Activated T-cell treated with anti-CD3 and anti-CD28 coated beads, Interleukin-2, amount 50 U/mL, for 72 hours (primary cell): ENCODE data around the gene CLCN4. TPM values are rescaled to one million over a fixed set of nuclear protein-coding genes. Genes with fewer than 3 reads are reported as not detected.

ENCODE experiments used
- ATAC-seq, 2 donors: fragments of 150-1000 bp; cut with Tn5 transposase; replicated peaks in 1 of 2; 2 replicates each; pipeline ENCODE4 v1.10.0; 2021; ENCODE audit warnings: moderate library complexity in 2 of 2, mild to moderate bottlenecking in 1 of 2
- DNase-seq, 2 donors: peaks; one replicate each; pipeline ENCODE4 v3.0.0; 2021 to 2022; ENCODE audit warnings: mixed read lengths in 1 of 2
- H3K27ac Mint-ChIP-seq: one replicate; pipeline ENCODE4 v1.8.0; 2022; ENCODE audit warnings: mild to moderate bottlenecking, moderate library complexity, mixed read lengths
- H3K27me3 Mint-ChIP-seq: one replicate; pipeline ENCODE4 v1.8.0; 2022; ENCODE audit warnings: low read depth, mixed read lengths
- H3K36me3 Mint-ChIP-seq, 2 donors: one replicate each; pipeline ENCODE4 v1.8.0; 2022; ENCODE audit warnings: mixed read lengths in 2 of 2, mild to moderate bottlenecking in 1 of 2; ENCODE audit not compliant: insufficient read depth in 2 of 2
- H3K4me1 Mint-ChIP-seq: one replicate; pipeline ENCODE4 v1.8.0; 2022; ENCODE audit warnings: low read depth, mixed read lengths
- H3K4me3 Mint-ChIP-seq, 2 donors: one replicate each; pipeline ENCODE4 v1.8.0; 2022; ENCODE audit warnings: mild to moderate bottlenecking in 2 of 2, mixed read lengths in 2 of 2, moderate library complexity in 2 of 2
- H3K9me3 Mint-ChIP-seq, 2 donors: one replicate each; pipeline ENCODE4 v1.8.0; 2022; ENCODE audit warnings: mixed read lengths in 2 of 2
- total RNA-seq, 2 donors: library from RNA; stranded (reverse); gene quantifications; one replicate each; pipeline ENCODE4 v1.2.3, GENCODE V29; 2022

CLCN4 gene
- total RNA-seq, 2 donors from 2014 or later, result 0.02 to 0.19 TPM

GRCh38 chrX:10195947-10196346 lies 39.2 kb downstream of the CLCN4 start:
- H3K4me1 Mint-ChIP-seq, result no peaks in the 10 kb centered on the region
- DNase-seq (no peak), ATAC-seq (no peak)
- no peaks in the 10 kb centered on the region for H3K36me3 Mint-ChIP-seq
- H3K9me3 Mint-ChIP-seq, result no peaks in the 10 kb centered on the region
- peaks cover 42% of the 10 kb centered on the region for H3K27me3 Mint-ChIP-seq
- no peak overlapping the region for H3K4me3 Mint-ChIP-seq
- no peak overlapping the region for H3K27ac Mint-ChIP-seq

GRCh38 chrX:10197279-10198210 lies 40.8 kb downstream of the CLCN4 start:
- Mint-ChIP-seq H3K27me3 (peaks cover 36% of the 10 kb centered on the region), H3K36me3 (no peaks in the 10 kb centered on the region), H3K4me3 (no peak overlapping the region), H3K9me3 (no peaks in the 10 kb centered on the region), H3K27ac (no peak overlapping the region), H3K4me1 (no peaks in the 10 kb centered on the region)
- ATAC-seq, result no peak
- DNase-seq, result no peak

- Mint-ChIP-seq H3K9me3 (no peaks in the 10 kb centered on the region), H3K4me1 (no peaks in the 10 kb centered on the region), H3K4me3 (no peak overlapping the region), H3K27me3 (peaks cover 28% of the 10 kb centered on the region), H3K36me3 (no peaks in the 10 kb centered on the region), H3K27ac (no peak overlapping the region)
- DNase-seq, result no peak
- ATAC-seq, result no peak
Observed at GRCh38 chrX:10198254-10198653, 41.5 kb downstream of the CLCN4 start.

GRCh38 chrX:10199212-10199611 lies 42.4 kb downstream of the CLCN4 start:
- no peak for ATAC-seq
- H3K4me1 Mint-ChIP-seq, result no peaks in the 10 kb centered on the region
- H3K9me3 Mint-ChIP-seq, result no peaks in the 10 kb centered on the region
- peaks cover 22% of the 10 kb centered on the region for H3K27me3 Mint-ChIP-seq
- no peak for DNase-seq
- H3K27ac Mint-ChIP-seq, result no peak overlapping the region
- H3K4me3 Mint-ChIP-seq, result no peak overlapping the region
- no peaks in the 10 kb centered on the region for H3K36me3 Mint-ChIP-seq

- ATAC-seq, result no peak
- Mint-ChIP-seq H3K36me3 (no peaks in the 10 kb centered on the region), H3K4me1 (no peaks in the 10 kb centered on the region), H3K4me3 (no peak overlapping the region), H3K9me3 (no peaks in the 10 kb centered on the region), H3K27me3 (peaks cover 10% of the 10 kb centered on the region), H3K27ac (no peak overlapping the region)
- DNase-seq, result no peak
Observed at GRCh38 chrX:10203617-10204016, 46.8 kb downstream of the CLCN4 start.

GRCh38 chrX:10206317-10206716 lies 49.5 kb downstream of the CLCN4 start:
- Mint-ChIP-seq H3K27me3 (peaks cover 10% of the 10 kb centered on the region), H3K27ac (no peak overlapping the region), H3K9me3 (no peaks in the 10 kb centered on the region), H3K4me3 (no peak overlapping the region), H3K4me1 (no peaks in the 10 kb centered on the region), H3K36me3 (no peaks in the 10 kb centered on the region)
- ATAC-seq (no peak), DNase-seq (no peak)

- no peak overlapping the region for H3K27ac Mint-ChIP-seq
- no peaks in the 10 kb centered on the region for H3K9me3 Mint-ChIP-seq
- ATAC-seq (no peak), DNase-seq (no peak)
- no peaks in the 10 kb centered on the region for H3K36me3 Mint-ChIP-seq
- peaks cover 10% of the 10 kb centered on the region for H3K27me3 Mint-ChIP-seq
- H3K4me1 Mint-ChIP-seq, result no peaks in the 10 kb centered on the region
- no peak overlapping the region for H3K4me3 Mint-ChIP-seq
Observed at GRCh38 chrX:10208281-10208856, 51.6 kb downstream of the CLCN4 start.

GRCh38 chrX:10208953-10209352 lies 52.2 kb downstream of the CLCN4 start:
- Mint-ChIP-seq H3K4me1 (no peaks in the 10 kb centered on the region), H3K9me3 (no peaks in the 10 kb centered on the region), H3K27ac (no peak overlapping the region), H3K27me3 (peaks cover 10% of the 10 kb centered on the region), H3K4me3 (no peak overlapping the region), H3K36me3 (no peaks in the 10 kb centered on the region)
- no peak for ATAC-seq
- DNase-seq, result no peak

GRCh38 chrX:10212395-10212794 lies 55.6 kb downstream of the CLCN4 start:
- Mint-ChIP-seq H3K4me3 (no peak overlapping the region), H3K4me1 (no peaks in the 10 kb centered on the region), H3K36me3 (no peaks in the 10 kb centered on the region), H3K9me3 (no peaks in the 10 kb centered on the region), H3K27me3 (peaks cover 10% of the 10 kb centered on the region), H3K27ac (no peak overlapping the region)
- ATAC-seq, result no peak
- no peak for DNase-seq

- H3K27ac Mint-ChIP-seq, result no peak overlapping the region
- peaks cover 10% of the 10 kb centered on the region for H3K27me3 Mint-ChIP-seq
- ATAC-seq (no peak), DNase-seq (no peak)
- no peaks in the 10 kb centered on the region for H3K4me1 Mint-ChIP-seq
- H3K36me3 Mint-ChIP-seq, result no peaks in the 10 kb centered on the region
- H3K4me3 Mint-ChIP-seq, result no peak overlapping the region
- H3K9me3 Mint-ChIP-seq, result no peaks in the 10 kb centered on the region
Observed at GRCh38 chrX:10213716-10214115, 56.9 kb downstream of the CLCN4 start.

- DNase-seq, result no peak
- Mint-ChIP-seq H3K4me3 (no peak overlapping the region), H3K36me3 (no peaks in the 10 kb centered on the region), H3K4me1 (no peaks in the 10 kb centered on the region), H3K9me3 (no peaks in the 10 kb centered on the region), H3K27ac (no peak overlapping the region), H3K27me3 (no peaks in the 10 kb centered on the region)
- ATAC-seq, result no peak
Observed at GRCh38 chrX:10216208-10216607, 59.4 kb downstream of the CLCN4 start.

GRCh38 chrX:10217198-10217597 lies 60.4 kb downstream of the CLCN4 start:
- Mint-ChIP-seq H3K27me3 (peaks cover 7% of the 10 kb centered on the region), H3K4me1 (no peaks in the 10 kb centered on the region), H3K27ac (no peak overlapping the region), H3K4me3 (no peak overlapping the region), H3K9me3 (no peaks in the 10 kb centered on the region), H3K36me3 (no peaks in the 10 kb centered on the region)
- no peak for ATAC-seq
- no peak for DNase-seq

GRCh38 chrX:10221651-10222050 lies 64.9 kb downstream of the CLCN4 start:
- H3K4me1 Mint-ChIP-seq, result no peaks in the 10 kb centered on the region

More at GRCh38 chrX:10221651-10222050, 64.9 kb downstream of the CLCN4 start:
- DNase-seq (no peak), ATAC-seq (no peak)
- H3K4me3 Mint-ChIP-seq, result no peak overlapping the region
- H3K9me3 Mint-ChIP-seq, result peaks cover 0 to 2% of the 10 kb centered on the region in 2 donors
- no peaks in the 10 kb centered on the region for H3K36me3 Mint-ChIP-seq
- H3K27ac Mint-ChIP-seq, result no peak overlapping the region
- H3K27me3 Mint-ChIP-seq, result peaks cover 7% of the 10 kb centered on the region
